IMR-90 (cell line): ENCODE measurements around the gene CHMP5. TPM values are rescaled to one million over a fixed set of nuclear protein-coding genes. Genes with fewer than 3 reads are reported as not detected.

Experiments used
- ATAC-seq: fragments of 200-7000 bp; cut with Tn5 transposase; 2 replicates; pipeline ENCODE4 v1.9.1; 2020; ENCODE audit warnings: low read depth, mild to moderate bottlenecking, moderate library complexity
- BruUV-seq: library from RNA; stranded (reverse); fragments of 400-500 nt; replicated peaks from 2 replicates; lab custom pipeline; 2021; lab: Mats Ljungman, UMichigan
- CTCF ChIA-PET: fragments of 300-600 bp; formaldehyde crosslinking; extraction: SDS; loops from one replicate; lab custom pipeline; 2021; ENCODE audit warnings: antibody characterized with exemption; lab: Yijun Ruan, JAX
- POLR2A ChIA-PET: fragments of 300-600 bp; sonication (Branson Sonifier 250); formaldehyde crosslinking; loops from one replicate; lab custom pipeline; 2022; ENCODE audit warnings: antibody characterized with exemption; ENCODE audit not compliant: unreplicated experiment; lab: Charles Lee
- DNase-seq: peaks from one replicate; pipeline ENCODE4 v3.0.0; 2013
- H2AFZ ChIP-seq: replicated peaks from 2 replicates; pipeline ENCODE3; 2013; ENCODE audit warnings: low read length, mild to moderate bottlenecking; ENCODE audit not compliant: poor library complexity
- H2AK5ac ChIP-seq: 2 replicates; pipeline ENCODE4 v1.6.1; 2013; ENCODE audit warnings: low read depth, low read length, inconsistent platforms
- H2AK9ac ChIP-seq: replicated peaks from 2 replicates; pipeline ENCODE3; 2013; ENCODE audit warnings: mild to moderate bottlenecking, low read depth, low read length, moderate library complexity; ENCODE audit not compliant: poor library complexity
- H2BK120ac ChIP-seq: 2 replicates; pipeline ENCODE4 v1.6.1; 2013; ENCODE audit warnings: low read depth, low read length, inconsistent platforms
- H2BK15ac ChIP-seq: 3 replicates; pipeline ENCODE4 v1.6.1; 2013; ENCODE audit warnings: low read depth, low read length, inconsistent platforms
- H2BK20ac ChIP-seq: 2 replicates; pipeline ENCODE4 v1.6.1; 2013; ENCODE audit warnings: low read depth, mild to moderate bottlenecking, inconsistent platforms, low read length, moderate library complexity
- H2BK5ac ChIP-seq: 2 replicates; pipeline ENCODE4 v1.6.1; 2013; ENCODE audit warnings: mild to moderate bottlenecking, low read depth, low read length, inconsistent platforms; ENCODE audit not compliant: poor library complexity, severe bottlenecking
- H3K14ac ChIP-seq: replicated peaks from 2 replicates; pipeline ENCODE4 v1.6.1; 2013; ENCODE audit warnings: low read depth, low read length, inconsistent platforms
- H3K18ac ChIP-seq: 2 replicates; pipeline ENCODE4 v1.6.1; 2013; ENCODE audit warnings: low read depth, low read length, control low read depth
- H3K23ac ChIP-seq: 2 replicates; pipeline ENCODE4 v1.6.1; 2013; ENCODE audit warnings: low read depth, low read length, inconsistent platforms
- H3K27ac ChIP-seq: 2 replicates; pipeline ENCODE4 v1.5.1; 2013; ENCODE audit warnings: mild to moderate bottlenecking, control low read depth, low read length; ENCODE audit not compliant: insufficient read depth
- H3K27me3 ChIP-seq: 2 replicates; pipeline ENCODE4 v1.6.1; 2013; ENCODE audit warnings: low read length; ENCODE audit not compliant: control insufficient read depth, insufficient read depth
- H3K36me3 ChIP-seq: 2 replicates; pipeline ENCODE4 v1.6.1; 2013; ENCODE audit warnings: low read length, mixed read lengths; ENCODE audit not compliant: control insufficient read depth, insufficient read depth
- H3K4ac ChIP-seq: 2 replicates; pipeline ENCODE4 v1.6.1; 2013; ENCODE audit warnings: low read depth, low read length, inconsistent platforms
- H3K4me1 ChIP-seq: 2 replicates; pipeline ENCODE4 v1.6.1; 2013; ENCODE audit warnings: low read length, mixed read lengths; ENCODE audit not compliant: control insufficient read depth, insufficient read depth
- H3K4me2 ChIP-seq: 2 replicates; pipeline ENCODE4 v1.6.1; 2013; ENCODE audit warnings: low read depth, mild to moderate bottlenecking, control low read depth, low read length, moderate library complexity
- H3K4me3 ChIP-seq: 2 replicates; pipeline ENCODE4 v1.5.1; 2013; ENCODE audit warnings: low read depth, mild to moderate bottlenecking, control low read depth, low read length, moderate library complexity; ENCODE audit not compliant: insufficient read depth
- H3K56ac ChIP-seq: 2 replicates; pipeline ENCODE4 v1.6.1; 2013; ENCODE audit warnings: low read length, inconsistent platforms; ENCODE audit not compliant: insufficient read depth; ENCODE audit errors: extremely low read depth
- H3K79me1 ChIP-seq, 2 experiments: 2 replicates each; pipeline ENCODE4 v1.6.1; 2013; ENCODE audit warnings: low read length in 2 of 2, inconsistent platforms in 1 of 2, low read depth in 1 of 2
- H3K9ac ChIP-seq: 2 replicates; pipeline ENCODE4 v1.6.1; 2013; ENCODE audit warnings: low read depth, low read length, control low read depth
- H3K9me1 ChIP-seq: 2 replicates; pipeline ENCODE4 v1.6.1; 2013; ENCODE audit warnings: low read length, inconsistent platforms; ENCODE audit not compliant: insufficient read depth
- H3K9me3 ChIP-seq: 2 replicates; pipeline ENCODE4 v1.6.1; 2013; ENCODE audit warnings: low read length; ENCODE audit not compliant: control insufficient read depth, insufficient read depth
- H4K20me1 ChIP-seq: 2 replicates; pipeline ENCODE4 v1.6.1; 2013; ENCODE audit warnings: low read length, inconsistent platforms; ENCODE audit not compliant: insufficient read depth
- H4K5ac ChIP-seq: 2 replicates; pipeline ENCODE4 v1.6.1; 2013; ENCODE audit warnings: mild to moderate bottlenecking, low read depth, low read length, control low read depth
- H4K8ac ChIP-seq, 2 experiments: 2 replicates each; pipeline ENCODE4 v1.6.1; 2013; ENCODE audit warnings: low read depth in 2 of 2, low read length in 2 of 2, control low read depth in 1 of 2, inconsistent platforms in 1 of 2
- H4K91ac ChIP-seq: 2 replicates; pipeline ENCODE4 v1.6.1; 2013; ENCODE audit warnings: low read depth, low read length, inconsistent platforms; ENCODE audit not compliant: insufficient read depth
- BHLHE40 ChIP-seq: fragments of 150-350 bp; IDR thresholded peaks from 2 replicates; pipeline ENCODE4 v1.6.1; 2016; ENCODE audit warnings: mild to moderate bottlenecking, low read depth, low read length
- CEBPB ChIP-seq: IDR thresholded peaks from 2 replicates; pipeline ENCODE4 v1.6.1; 2012; ENCODE audit warnings: low read depth, low read length, improper control_type of control experiment
- CHD1 ChIP-seq: IDR thresholded peaks from 2 replicates; pipeline ENCODE4 v1.6.1; 2012; ENCODE audit warnings: low read depth, low read length, improper control_type of control experiment
- FOS ChIP-seq: fragments of 150-350 bp; IDR thresholded peaks from 2 replicates; pipeline ENCODE4 v1.6.1; 2016; ENCODE audit warnings: low read depth, low read length
- MAFK ChIP-seq: IDR thresholded peaks from 2 replicates; pipeline ENCODE4 v1.6.1; 2012; ENCODE audit warnings: low read depth, low read length, improper control_type of control experiment
- MAZ ChIP-seq: IDR thresholded peaks from 2 replicates; pipeline ENCODE4 v1.6.1; 2012; ENCODE audit warnings: low read depth, mild to moderate bottlenecking, low read length, improper control_type of control experiment, moderate library complexity, borderline replicate concordance
- MXI1 ChIP-seq: IDR thresholded peaks from 2 replicates; pipeline ENCODE4 v1.6.1; 2012; ENCODE audit warnings: low read depth, mild to moderate bottlenecking, low read length, moderate library complexity, borderline replicate concordance
- POLR2A ChIP-seq: IDR thresholded peaks from 2 replicates; pipeline ENCODE4 v1.6.1; 2012; ENCODE audit warnings: mild to moderate bottlenecking, low read depth, low read length
- RAD21 ChIP-seq: IDR thresholded peaks from 2 replicates; pipeline ENCODE4 v1.6.1; 2012; ENCODE audit warnings: low read length, improper control_type of control experiment
- RCOR1 ChIP-seq: IDR thresholded peaks from 2 replicates; pipeline ENCODE4 v1.6.1; 2012; ENCODE audit warnings: mild to moderate bottlenecking, low read length, improper control_type of control experiment; ENCODE audit not compliant: insufficient replicate concordance
- RFX5 ChIP-seq: IDR thresholded peaks from 2 replicates; pipeline ENCODE4 v1.8.0; 2012; ENCODE audit warnings: low read depth, mild to moderate bottlenecking, low read length, moderate library complexity
- WGBS, 2 experiments: methylation state at CpG; one replicate each; pipeline versions ENCODE4 v1.1.5 to v1.1.7; 2013; ENCODE audit warnings: missing lambda C conversion rate in 2 of 2; ENCODE audit not compliant: insufficient read length in 1 of 2; ENCODE audit errors: extremely low coverage in 2 of 2; 5-methylcytosine and 5-hydroxymethylcytosine counted together
- dilution Hi-C: fragments of 300-500 bp; cut with HindIII; formaldehyde crosslinking; loops from one replicate; pipeline ENCODE4 v1.14.3; 2018; ENCODE audit warnings: low sequenced_read_pairs; ENCODE audit not compliant: unreplicated experiment
- in situ Hi-C: fragments of 300-500 bp; cut with MboI; formaldehyde crosslinking; loops from 3 replicates; pipeline ENCODE4 v1.14.3; 2019; ENCODE audit warnings: low sequenced_read_pairs, inconsistent platforms, mixed read lengths
- intact Hi-C: fragments of 100-400 bp; cut with micrococcal nuclease; formaldehyde crosslinking; loops from 2 replicates; pipeline ENCODE4 v1.10.0; 2022
- polyA plus RNA-seq, 3 experiments: library from polyadenylated mRNA; depleted of rRNA; stranded (reverse); fragments of >200 nt; gene quantifications; 2 replicates each; pipeline ENCODE4 v1.2.3, GENCODE V29; 2012; ENCODE audit warnings: low replicate concordance in 1 of 3
- total RNA-seq: library from RNA; depleted of rRNA; stranded (reverse); fragments of >200 nt; gene quantifications from 2 replicates; pipeline ENCODE4 v1.2.3, GENCODE V29; 2012
- TF ChIP-seq, protein P1 (sequence below): fragments of 150-350 bp; IDR thresholded peaks from 2 replicates; pipeline ENCODE4 v1.6.1; 2016; ENCODE audit warnings: low read depth, mild to moderate bottlenecking, low read length, moderate library complexity, borderline replicate concordance
- TF ChIP-seq, protein P2 (sequence below): conservative IDR thresholded peaks from 2 replicates; pipeline ENCODE4 v1.5.1; 2012; ENCODE audit warnings: mild to moderate bottlenecking, low read depth, low read length, improper control_type of control experiment

CHMP5 gene
- total and polyA plus RNA-seq, 2 of the 4 experiments (the other 2 are of a cell fraction) = 70.6 to 80.8 TPM

DNA sequence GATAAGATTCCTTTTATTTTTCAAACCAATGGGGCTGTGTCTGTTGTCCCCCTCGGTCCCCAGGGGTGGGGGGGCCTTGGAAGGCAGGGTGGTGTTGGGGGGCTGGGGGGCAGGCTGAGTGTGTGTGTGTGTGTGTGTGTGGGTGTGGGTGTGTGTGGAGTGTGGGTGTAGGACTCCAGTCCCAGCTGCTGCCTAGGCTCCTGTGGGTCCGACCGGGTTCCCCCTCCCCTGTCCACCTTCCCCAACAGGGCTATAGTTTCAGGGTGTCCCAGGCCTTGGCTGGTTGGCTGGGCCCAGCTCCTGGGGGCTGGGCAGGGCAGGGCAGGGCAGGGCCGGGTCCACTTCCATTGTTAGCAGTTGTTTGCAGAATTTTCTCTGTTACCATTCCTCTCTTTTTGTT lies 23.4 kb downstream of the CHMP5 start:
- Histone ChIP-seq H2AK9ac (no peak overlapping the region), H2AK5ac (no peak overlapping the region), H3K79me1 (peaks cover 17 to 28% of the 10 kb centered on the region in 2 experiments), H3K4me3 (no peak overlapping the region), H3K4ac (no peak overlapping the region), H3K9ac (no peak overlapping the region), H4K91ac (no peak overlapping the region), H2BK15ac (no peak overlapping the region), H3K9me1 (no peaks in the 10 kb centered on the region), H4K20me1 (no peaks in the 10 kb centered on the region), H3K27ac (no peak overlapping the region), H3K4me1 (peaks cover 4% of the 10 kb centered on the region; the same call in 1 of the 2 replicates), H3K14ac (no peak overlapping the region), H2BK20ac (no peak overlapping the region), H2BK120ac (no peak overlapping the region), H2BK5ac (no peak overlapping the region), H3K36me3 (peaks cover 3% of the 10 kb centered on the region; the same call in 1 of the 2 replicates), H4K5ac (no peak overlapping the region), H3K18ac (no peak overlapping the region), H3K9me3 (no peaks in the 10 kb centered on the region), H3K4me2 (no peak overlapping the region), H3K27me3 (no peaks in the 10 kb centered on the region), H3K23ac (no peak overlapping the region), H3K56ac (no peak overlapping the region), H2AFZ (no peak overlapping the region), H4K8ac (no peak overlapping the region)
- intact Hi-C loops (loop anchor here (5.0 kb wide), 1 partner anchor 229 kb away; no protein-coding TSS in a partner anchor), in situ Hi-C loops (no loop called here), dilution Hi-C loops (loop anchor here (25.0 kb wide), 1 partner anchor 174 kb away; the partner anchor contains the start of gene NOL6)
- ATAC-seq = no peak
- TF ChIP-seq RCOR1 (no peak), RFX5 (no peak), MXI1 (no peak), MAZ (no peak), CHD1 (no peak), POLR2A (no peak), MAFK (no peak), CEBPB (no peak), BHLHE40 (no peak), RAD21 (no peak), FOS (no peak)
- TF ChIP-seq, protein P1, sequence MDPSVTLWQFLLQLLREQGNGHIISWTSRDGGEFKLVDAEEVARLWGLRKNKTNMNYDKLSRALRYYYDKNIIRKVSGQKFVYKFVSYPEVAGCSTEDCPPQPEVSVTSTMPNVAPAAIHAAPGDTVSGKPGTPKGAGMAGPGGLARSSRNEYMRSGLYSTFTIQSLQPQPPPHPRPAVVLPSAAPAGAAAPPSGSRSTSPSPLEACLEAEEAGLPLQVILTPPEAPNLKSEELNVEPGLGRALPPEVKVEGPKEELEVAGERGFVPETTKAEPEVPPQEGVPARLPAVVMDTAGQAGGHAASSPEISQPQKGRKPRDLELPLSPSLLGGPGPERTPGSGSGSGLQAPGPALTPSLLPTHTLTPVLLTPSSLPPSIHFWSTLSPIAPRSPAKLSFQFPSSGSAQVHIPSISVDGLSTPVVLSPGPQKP = no peak
- TF ChIP-seq, protein P2, sequence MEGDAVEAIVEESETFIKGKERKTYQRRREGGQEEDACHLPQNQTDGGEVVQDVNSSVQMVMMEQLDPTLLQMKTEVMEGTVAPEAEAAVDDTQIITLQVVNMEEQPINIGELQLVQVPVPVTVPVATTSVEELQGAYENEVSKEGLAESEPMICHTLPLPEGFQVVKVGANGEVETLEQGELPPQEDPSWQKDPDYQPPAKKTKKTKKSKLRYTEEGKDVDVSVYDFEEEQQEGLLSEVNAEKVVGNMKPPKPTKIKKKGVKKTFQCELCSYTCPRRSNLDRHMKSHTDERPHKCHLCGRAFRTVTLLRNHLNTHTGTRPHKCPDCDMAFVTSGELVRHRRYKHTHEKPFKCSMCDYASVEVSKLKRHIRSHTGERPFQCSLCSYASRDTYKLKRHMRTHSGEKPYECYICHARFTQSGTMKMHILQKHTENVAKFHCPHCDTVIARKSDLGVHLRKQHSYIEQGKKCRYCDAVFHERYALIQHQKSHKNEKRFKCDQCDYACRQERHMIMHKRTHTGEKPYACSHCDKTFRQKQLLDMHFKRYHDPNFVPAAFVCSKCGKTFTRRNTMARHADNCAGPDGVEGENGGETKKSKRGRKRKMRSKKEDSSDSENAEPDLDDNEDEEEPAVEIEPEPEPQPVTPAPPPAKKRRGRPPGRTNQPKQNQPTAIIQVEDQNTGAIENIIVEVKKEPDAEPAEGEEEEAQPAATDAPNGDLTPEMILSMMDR = no peak
- ChIA-PET POLR2A (no interaction called here), CTCF (interaction anchor here (1.0 kb wide), 1 partner anchor 178 kb away, joined by 3 read pairs; no protein-coding TSS in a partner anchor)
- DNase-seq = no peak
- no TSS peak for BruUV-seq
- WGBS, 2 experiments = no CpG with 5 or more reads among the region's 4 CpGs
